Measurements from ENCODE around the gene CCDC120.

Gene CCDC120

DNA sequence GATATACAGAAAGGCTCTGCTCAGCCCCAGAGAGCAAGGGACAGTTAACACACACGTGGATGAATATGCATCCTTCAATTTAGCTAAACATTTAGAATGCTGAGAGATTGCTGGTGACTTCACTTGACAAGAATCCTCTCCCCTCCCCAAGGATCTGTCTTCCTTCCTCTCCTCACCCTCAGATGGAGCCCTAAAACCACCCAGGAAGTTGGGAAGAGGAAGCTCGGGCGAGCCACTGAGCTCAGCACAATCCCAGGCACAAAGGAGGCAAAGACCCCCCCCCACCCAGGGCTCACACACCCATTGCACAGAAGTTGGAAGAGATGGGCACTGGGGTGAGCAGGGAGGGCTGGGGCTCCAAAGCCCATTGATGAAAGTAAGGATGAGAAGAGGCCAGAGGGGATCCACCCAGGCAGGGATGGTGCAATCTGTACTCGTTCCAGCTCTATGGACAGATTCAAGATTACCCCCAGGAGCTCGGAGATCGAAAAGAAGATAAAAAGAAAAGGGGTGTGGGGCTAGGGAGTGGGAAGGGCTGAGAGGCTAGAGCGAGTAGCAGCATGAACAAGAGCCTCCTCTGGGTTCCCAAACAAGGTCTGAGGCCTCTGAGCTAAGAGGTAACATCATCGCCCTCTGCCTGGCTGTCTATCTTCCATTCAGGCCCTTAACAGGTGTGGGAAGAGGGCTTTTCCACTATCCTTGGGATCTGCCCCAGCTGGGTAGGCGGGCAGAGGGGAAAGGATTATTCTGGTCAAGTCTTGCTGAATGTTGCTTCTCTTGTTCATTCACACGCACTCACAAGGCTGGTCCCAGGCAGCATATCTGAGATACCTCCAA, 16.8 kb upstream of the CCDC120 start:
- H3K79me2 ChIP-seq (ENCODE audit: insufficient read depth, low read depth), result peaks cover 26% of the 10 kb centered on the region
- no peaks in the 10 kb centered on the region for H3K36me3 ChIP-seq (ENCODE audit: insufficient read depth)
- peak overlapping the region; percentile 36; the same call in 1 of the 2 replicates for H2AFZ ChIP-seq (ENCODE audit: low read depth)
- peak overlapping the region; percentile 68 for H3K27ac ChIP-seq
- TF ChIP-seq, protein P1, sequence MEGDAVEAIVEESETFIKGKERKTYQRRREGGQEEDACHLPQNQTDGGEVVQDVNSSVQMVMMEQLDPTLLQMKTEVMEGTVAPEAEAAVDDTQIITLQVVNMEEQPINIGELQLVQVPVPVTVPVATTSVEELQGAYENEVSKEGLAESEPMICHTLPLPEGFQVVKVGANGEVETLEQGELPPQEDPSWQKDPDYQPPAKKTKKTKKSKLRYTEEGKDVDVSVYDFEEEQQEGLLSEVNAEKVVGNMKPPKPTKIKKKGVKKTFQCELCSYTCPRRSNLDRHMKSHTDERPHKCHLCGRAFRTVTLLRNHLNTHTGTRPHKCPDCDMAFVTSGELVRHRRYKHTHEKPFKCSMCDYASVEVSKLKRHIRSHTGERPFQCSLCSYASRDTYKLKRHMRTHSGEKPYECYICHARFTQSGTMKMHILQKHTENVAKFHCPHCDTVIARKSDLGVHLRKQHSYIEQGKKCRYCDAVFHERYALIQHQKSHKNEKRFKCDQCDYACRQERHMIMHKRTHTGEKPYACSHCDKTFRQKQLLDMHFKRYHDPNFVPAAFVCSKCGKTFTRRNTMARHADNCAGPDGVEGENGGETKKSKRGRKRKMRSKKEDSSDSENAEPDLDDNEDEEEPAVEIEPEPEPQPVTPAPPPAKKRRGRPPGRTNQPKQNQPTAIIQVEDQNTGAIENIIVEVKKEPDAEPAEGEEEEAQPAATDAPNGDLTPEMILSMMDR (conservative IDR thresholded peaks at IDR 0.05; ENCODE audit: low read depth, low read length), result no peak
- H3K27me3 ChIP-seq (ENCODE audit: insufficient read depth, low read depth), result no peaks in the 10 kb centered on the region
- H3K4me3 ChIP-seq (IDR thresholded peaks at IDR 0.05; ENCODE audit: insufficient read depth, low read depth, low read length), result no peak overlapping the region
- peak overlapping the region; percentile 74; the same call in 1 of the 2 replicates for H3K9ac ChIP-seq
- peak overlapping the region; percentile 56 for H3K4me2 ChIP-seq
- peaks cover 26% of the 10 kb centered on the region for H3K4me1 ChIP-seq (ENCODE audit: low read depth, poor library complexity, severe bottlenecking)
- H4K20me1 ChIP-seq (ENCODE audit: insufficient read depth), result no peaks in the 10 kb centered on the region

DNA sequence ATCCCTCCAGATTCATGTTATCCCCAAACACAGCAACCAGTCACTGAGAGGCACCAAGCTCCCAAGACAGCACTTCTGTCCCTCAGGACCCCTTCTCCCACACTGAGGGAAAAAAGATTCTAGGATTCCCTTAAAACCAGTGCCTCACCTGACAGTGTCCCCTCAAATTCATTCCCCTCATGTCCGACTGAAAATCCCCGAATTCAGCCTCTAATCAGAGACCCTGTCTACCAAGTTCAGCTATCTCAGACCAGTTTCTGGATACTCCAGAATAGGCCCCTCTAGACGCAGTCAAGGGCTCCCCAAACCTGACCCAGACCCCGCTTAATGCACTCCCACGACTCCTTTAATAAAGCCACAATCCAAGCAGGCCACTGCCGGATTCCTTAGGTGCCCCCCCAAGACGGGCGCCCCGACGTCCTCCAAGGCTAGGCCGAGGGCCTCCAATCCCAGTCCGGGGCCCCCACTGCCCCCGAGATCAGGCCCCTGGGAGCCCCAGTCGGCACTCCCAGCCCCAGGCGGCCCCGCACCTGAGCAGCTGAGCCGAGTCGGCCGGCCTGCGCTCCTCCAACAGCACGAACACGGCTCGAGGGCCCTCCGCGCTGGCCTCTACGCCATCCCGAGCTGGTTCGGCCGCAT, 16.1 kb upstream of the CCDC120 start:
- Histone ChIP-seq H2AFZ (ENCODE audit: low read depth) (peak overlapping the region; percentile 36), H3K27ac (peak overlapping the region; percentile 68)

DNA sequence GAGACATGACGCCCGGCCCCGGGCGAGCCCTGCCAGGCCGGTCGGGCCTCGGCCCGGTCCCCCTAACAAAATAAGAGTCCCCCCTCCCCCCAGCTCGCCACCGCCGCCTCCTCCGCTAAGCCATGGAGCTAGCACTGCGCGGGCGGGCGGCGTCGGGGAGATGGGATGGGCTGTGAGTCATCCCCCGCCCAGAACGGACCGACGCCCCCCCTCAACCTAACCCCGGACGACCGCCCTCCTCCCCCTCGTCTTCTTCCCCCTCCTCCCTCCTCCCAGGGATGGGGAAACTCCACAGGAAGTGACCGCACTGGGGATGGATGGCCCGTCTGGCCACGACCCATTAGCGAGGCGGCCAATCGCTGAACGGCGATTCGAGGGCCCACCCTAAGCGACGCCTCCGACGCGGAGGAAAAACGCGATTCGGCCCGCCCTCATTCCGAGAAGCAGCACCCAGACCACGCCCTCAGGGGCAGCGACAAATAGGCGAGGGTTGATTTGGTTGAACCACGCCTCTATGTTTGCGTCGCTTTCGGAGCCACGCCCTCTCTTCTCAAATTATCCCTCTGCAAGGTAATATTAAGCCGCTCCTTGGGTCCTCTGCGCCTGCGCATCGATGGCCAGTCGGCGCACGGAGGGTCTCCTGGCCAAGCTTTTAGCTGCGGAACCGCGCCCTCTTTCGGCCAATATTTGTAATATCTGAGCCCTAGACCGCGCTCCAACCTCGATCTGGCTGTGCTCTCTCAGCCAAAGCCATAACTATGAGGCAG, 15.4 kb upstream of the CCDC120 start, which contains the start of gene TFE3:
Gene TFE3, minus strand, starts transcription at position 138 of the 767 bp plus-strand sequence. Its CDS starts 131 bp downstream, at position 7.
- Histone ChIP-seq H2AFZ (ENCODE audit: low read depth) (peak within 1 kb of the TSS; percentile 78), H3K27me3 (ENCODE audit: insufficient read depth, low read depth) (no peaks in the 10 kb centered on the region), H4K20me1 (ENCODE audit: insufficient read depth) (no peaks in the 10 kb centered on the region), H3K4me2 (peak within 1 kb of the TSS; percentile 71), H3K36me3 (ENCODE audit: insufficient read depth) (no peaks in the 10 kb centered on the region), H3K27ac (peak within 1 kb of the TSS; percentile 68), H3K4me1 (ENCODE audit: low read depth, poor library complexity, severe bottlenecking) (peaks cover 26% of the 10 kb centered on the region), H3K4me3 (IDR thresholded peaks at IDR 0.05; ENCODE audit: insufficient read depth, low read depth, low read length) (no peak within 1 kb of the TSS), H3K9ac (peak within 1 kb of the TSS; percentile 74), H3K79me2 (ENCODE audit: insufficient read depth, low read depth) (peaks cover 26% of the 10 kb centered on the region)
- TF ChIP-seq, protein P1 (conservative IDR thresholded peaks at IDR 0.05; ENCODE audit: low read depth, low read length), result peak; percentile 62

More for the DNA sequence above, 16.1 kb upstream of the CCDC120 start:
- Histone ChIP-seq H3K4me2 (peak overlapping the region; percentile 56), H3K79me2 (ENCODE audit: insufficient read depth, low read depth) (peaks cover 26% of the 10 kb centered on the region), H4K20me1 (ENCODE audit: insufficient read depth) (no peaks in the 10 kb centered on the region), H3K9ac (peak overlapping the region; percentile 74), H3K36me3 (ENCODE audit: insufficient read depth) (no peaks in the 10 kb centered on the region), H3K4me3 (IDR thresholded peaks at IDR 0.05; ENCODE audit: insufficient read depth, low read depth, low read length) (no peak overlapping the region), H3K4me1 (ENCODE audit: low read depth, poor library complexity, severe bottlenecking) (peaks cover 26% of the 10 kb centered on the region), H3K27me3 (ENCODE audit: insufficient read depth, low read depth) (no peaks in the 10 kb centered on the region)
- TF ChIP-seq, protein P1 (conservative IDR thresholded peaks at IDR 0.05; ENCODE audit: low read depth, low read length), result no peak

GRCh38 chrX:49043987-49044281, 14.9 kb upstream of the CCDC120 start:
- H3K9ac ChIP-seq, result no peak overlapping the region; the same call in 1 of the 2 replicates

More at GRCh38 chrX:49043987-49044281, 14.9 kb upstream of the CCDC120 start:
- H3K79me2 ChIP-seq (ENCODE audit: insufficient read depth, low read depth), result peaks cover 26% of the 10 kb centered on the region
- TF ChIP-seq, protein P1 (conservative IDR thresholded peaks at IDR 0.05; ENCODE audit: low read depth, low read length), result no peak; the same call in 1 of the 2 replicates
- H3K4me2 ChIP-seq, result peak overlapping the region; percentile 71
- peaks cover 22% of the 10 kb centered on the region for H3K4me1 ChIP-seq (ENCODE audit: low read depth, poor library complexity, severe bottlenecking)
- H3K36me3 ChIP-seq (ENCODE audit: insufficient read depth), result no peaks in the 10 kb centered on the region
- H3K27ac ChIP-seq, result no peak overlapping the region
- no peak overlapping the region for H3K4me3 ChIP-seq (IDR thresholded peaks at IDR 0.05; ENCODE audit: insufficient read depth, low read depth, low read length)
- peak overlapping the region; percentile 78 for H2AFZ ChIP-seq (ENCODE audit: low read depth)
- no peaks in the 10 kb centered on the region for H3K27me3 ChIP-seq (ENCODE audit: insufficient read depth, low read depth)
- no peaks in the 10 kb centered on the region for H4K20me1 ChIP-seq (ENCODE audit: insufficient read depth)
